Measurements from ENCODE around the gene TCF4. TPM values are rescaled to one million over a fixed set of nuclear protein-coding genes. Genes with fewer than 3 reads are reported as not detected.

The TCF4 gene
- total RNA-seq, 1 donor from 2014 or later, result 56.8 TPM

DNA sequence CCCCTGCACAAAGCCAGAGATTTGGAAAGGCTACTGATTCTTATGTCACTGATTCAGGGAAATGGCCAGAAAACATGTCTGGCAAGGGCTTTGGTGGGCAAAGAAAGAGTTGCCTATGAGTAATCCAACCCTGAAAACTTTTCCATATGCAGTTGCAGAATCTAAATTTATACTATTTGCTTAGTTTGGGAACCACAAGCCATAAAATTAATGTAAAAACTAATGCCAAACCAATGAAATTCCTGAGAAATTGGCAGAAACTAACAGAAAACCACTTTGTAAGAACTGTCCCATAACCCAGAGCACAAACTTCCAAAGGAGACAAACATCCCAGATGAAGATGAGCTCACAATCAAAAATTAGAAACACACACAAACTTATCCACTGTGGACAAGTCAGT, 48.8 kb downstream of the TCF4 start:
- no peak overlapping the region for H3K27ac Mint-ChIP-seq
- H3K4me3 Mint-ChIP-seq (ENCODE audit: low read depth), result no peak overlapping the region
- peaks cover 3% of the 10 kb centered on the region for H3K9me3 Mint-ChIP-seq (ENCODE audit: low read depth)
- no peak for DNase-seq (ENCODE audit: low spot score, unreplicated experiment)
- TF ChIP-seq, protein P1, sequence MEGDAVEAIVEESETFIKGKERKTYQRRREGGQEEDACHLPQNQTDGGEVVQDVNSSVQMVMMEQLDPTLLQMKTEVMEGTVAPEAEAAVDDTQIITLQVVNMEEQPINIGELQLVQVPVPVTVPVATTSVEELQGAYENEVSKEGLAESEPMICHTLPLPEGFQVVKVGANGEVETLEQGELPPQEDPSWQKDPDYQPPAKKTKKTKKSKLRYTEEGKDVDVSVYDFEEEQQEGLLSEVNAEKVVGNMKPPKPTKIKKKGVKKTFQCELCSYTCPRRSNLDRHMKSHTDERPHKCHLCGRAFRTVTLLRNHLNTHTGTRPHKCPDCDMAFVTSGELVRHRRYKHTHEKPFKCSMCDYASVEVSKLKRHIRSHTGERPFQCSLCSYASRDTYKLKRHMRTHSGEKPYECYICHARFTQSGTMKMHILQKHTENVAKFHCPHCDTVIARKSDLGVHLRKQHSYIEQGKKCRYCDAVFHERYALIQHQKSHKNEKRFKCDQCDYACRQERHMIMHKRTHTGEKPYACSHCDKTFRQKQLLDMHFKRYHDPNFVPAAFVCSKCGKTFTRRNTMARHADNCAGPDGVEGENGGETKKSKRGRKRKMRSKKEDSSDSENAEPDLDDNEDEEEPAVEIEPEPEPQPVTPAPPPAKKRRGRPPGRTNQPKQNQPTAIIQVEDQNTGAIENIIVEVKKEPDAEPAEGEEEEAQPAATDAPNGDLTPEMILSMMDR (IDR thresholded peaks at IDR 0.05; ENCODE audit: unreplicated experiment), result no peak
- peaks cover 1% of the 10 kb centered on the region for H3K4me1 Mint-ChIP-seq (ENCODE audit: low read depth)
- no peaks in the 10 kb centered on the region for H3K36me3 Mint-ChIP-seq (ENCODE audit: insufficient read depth)
- H3K27me3 Mint-ChIP-seq, result no peaks in the 10 kb centered on the region

DNA sequence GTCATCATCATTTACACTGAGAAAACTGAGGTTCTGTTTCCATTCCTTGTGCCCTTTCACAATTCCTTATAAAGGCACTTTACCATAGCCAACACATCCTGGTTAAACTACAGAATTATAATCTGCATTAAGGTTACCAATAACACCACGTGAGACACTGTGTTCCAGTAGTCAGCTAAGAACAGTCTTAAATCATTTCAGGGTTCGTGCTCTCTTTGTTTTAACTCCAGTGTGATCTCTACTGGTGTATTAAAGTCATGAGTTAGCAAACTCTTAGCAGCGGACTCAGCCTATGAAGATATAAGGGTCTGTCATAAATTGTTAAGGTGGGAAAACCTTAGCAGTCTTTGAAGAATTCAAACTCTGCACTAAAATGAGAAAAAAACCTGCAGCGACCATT, 53.0 kb downstream of the TCF4 start:
- H3K27me3 Mint-ChIP-seq, result no peaks in the 10 kb centered on the region

DNA sequence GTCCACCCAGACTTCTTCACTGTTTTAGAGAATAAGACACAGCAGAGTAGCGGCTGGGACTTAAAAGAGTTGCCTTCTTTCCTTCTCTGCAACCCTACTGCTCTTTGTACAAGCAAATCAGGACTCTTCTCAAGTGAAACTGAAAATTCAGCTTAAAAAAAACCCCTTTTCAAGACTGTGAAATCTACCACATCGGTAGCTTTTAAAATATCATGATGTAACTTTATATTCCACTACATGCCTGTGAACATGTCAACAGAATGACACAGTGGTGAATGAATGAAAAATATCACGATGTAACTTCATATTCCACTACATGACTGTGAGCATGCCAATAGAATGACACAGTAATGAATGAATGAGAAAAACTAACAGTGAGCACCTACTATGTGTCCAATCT, 53.4 kb downstream of the TCF4 start:
- TF ChIP-seq, protein P1 (IDR thresholded peaks at IDR 0.05; ENCODE audit: unreplicated experiment), result no peak
- peaks cover 3% of the 10 kb centered on the region for H3K9me3 Mint-ChIP-seq (ENCODE audit: low read depth)
- H3K4me3 Mint-ChIP-seq (ENCODE audit: low read depth), result no peak overlapping the region
- DNase-seq (ENCODE audit: low spot score, unreplicated experiment), result no peak
- no peaks in the 10 kb centered on the region for H3K27me3 Mint-ChIP-seq
- H3K36me3 Mint-ChIP-seq (ENCODE audit: insufficient read depth), result no peaks in the 10 kb centered on the region
- H3K27ac Mint-ChIP-seq, result no peak overlapping the region
- peaks cover 16% of the 10 kb centered on the region for H3K4me1 Mint-ChIP-seq (ENCODE audit: low read depth)

More for the DNA sequence above, 53.0 kb downstream of the TCF4 start:
- Mint-ChIP-seq H3K9me3 (ENCODE audit: low read depth) (peaks cover 3% of the 10 kb centered on the region), H3K27ac (no peak overlapping the region), H3K4me1 (ENCODE audit: low read depth) (peaks cover 14% of the 10 kb centered on the region), H3K4me3 (ENCODE audit: low read depth) (no peak overlapping the region), H3K36me3 (ENCODE audit: insufficient read depth) (no peaks in the 10 kb centered on the region)
- no peak for DNase-seq (ENCODE audit: low spot score, unreplicated experiment)
- TF ChIP-seq, protein P1 (IDR thresholded peaks at IDR 0.05; ENCODE audit: unreplicated experiment), result no peak

DNA sequence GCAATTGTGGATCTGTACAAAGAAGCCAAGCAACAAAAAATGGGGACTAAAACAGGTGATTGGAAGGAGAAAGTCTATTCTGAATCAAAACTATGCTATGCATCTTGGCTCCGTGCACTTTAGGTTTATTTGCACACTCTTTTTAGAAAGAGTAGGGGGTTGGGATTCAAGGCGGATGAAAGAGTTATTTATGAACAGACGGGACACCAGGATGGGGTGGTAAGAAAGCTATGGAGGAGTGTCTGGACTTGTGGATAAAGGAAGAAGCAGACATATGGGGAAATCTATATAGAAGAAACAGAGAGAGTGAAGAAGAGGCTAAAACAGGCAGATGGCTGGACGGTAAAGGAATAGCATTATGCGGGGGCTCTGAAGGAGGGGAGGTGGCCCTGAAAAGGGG, 57.8 kb downstream of the TCF4 start:
- DNase-seq (ENCODE audit: low spot score, unreplicated experiment), result no peak
- Mint-ChIP-seq H3K4me1 (ENCODE audit: low read depth) (peaks cover 22% of the 10 kb centered on the region), H3K36me3 (ENCODE audit: insufficient read depth) (no peaks in the 10 kb centered on the region), H3K9me3 (ENCODE audit: low read depth) (no peaks in the 10 kb centered on the region), H3K27ac (no peak overlapping the region), H3K27me3 (no peaks in the 10 kb centered on the region), H3K4me3 (ENCODE audit: low read depth) (no peak overlapping the region)
- TF ChIP-seq, protein P1 (IDR thresholded peaks at IDR 0.05; ENCODE audit: unreplicated experiment), result no peak

DNA sequence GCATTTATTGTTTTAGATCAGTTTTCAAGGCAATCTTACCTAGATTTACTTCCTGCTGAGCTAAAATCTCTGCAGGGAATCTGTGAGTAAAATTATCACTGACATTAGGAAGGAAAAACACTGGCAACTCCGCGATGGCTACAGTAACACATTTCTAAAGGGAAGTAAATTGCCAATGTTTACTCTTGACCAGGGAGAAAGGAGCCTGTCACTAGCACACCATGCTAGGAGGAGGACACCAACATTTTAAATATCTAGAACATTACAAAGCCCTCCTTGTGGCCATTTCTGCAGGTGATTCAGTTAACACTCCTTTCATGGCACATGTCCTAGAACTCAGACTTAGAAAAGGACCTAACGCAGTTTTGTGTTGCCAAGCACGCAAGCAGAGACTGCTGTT, 58.4 kb downstream of the TCF4 start:
- Mint-ChIP-seq H3K27ac (no peak overlapping the region), H3K27me3 (no peaks in the 10 kb centered on the region), H3K9me3 (ENCODE audit: low read depth) (no peaks in the 10 kb centered on the region), H3K4me1 (ENCODE audit: low read depth) (peaks cover 22% of the 10 kb centered on the region), H3K36me3 (ENCODE audit: insufficient read depth) (no peaks in the 10 kb centered on the region), H3K4me3 (ENCODE audit: low read depth) (no peak overlapping the region)
- no peak for DNase-seq (ENCODE audit: low spot score, unreplicated experiment)
- TF ChIP-seq, protein P1 (IDR thresholded peaks at IDR 0.05; ENCODE audit: unreplicated experiment), result no peak
